Retinal pigment epithelial cell (primary cell): ENCODE measurements around the gene OVOL2.

ENCODE experiments used
- DNase-seq: peaks from one replicate; pipeline ENCODE4 v3.0.0-alpha.2; 2010; ENCODE audit warnings: low read depth
- H3K4me3 ChIP-seq: 2 replicates; pipeline ENCODE4 v1.5.1; 2011; ENCODE audit warnings: mild to moderate bottlenecking, low read length, control low read depth, moderate library complexity
- TF ChIP-seq, protein P1 (sequence below): conservative IDR thresholded peaks from 2 replicates; pipeline ENCODE4 v1.5.1; 2011; ENCODE audit warnings: low read depth, low read length, control low read depth, inconsistent platforms

The OVOL2 gene

GRCh38 chr20:18056174-18057100 lies 1.3 kb downstream of the OVOL2 start:
- TF ChIP-seq, protein P1, sequence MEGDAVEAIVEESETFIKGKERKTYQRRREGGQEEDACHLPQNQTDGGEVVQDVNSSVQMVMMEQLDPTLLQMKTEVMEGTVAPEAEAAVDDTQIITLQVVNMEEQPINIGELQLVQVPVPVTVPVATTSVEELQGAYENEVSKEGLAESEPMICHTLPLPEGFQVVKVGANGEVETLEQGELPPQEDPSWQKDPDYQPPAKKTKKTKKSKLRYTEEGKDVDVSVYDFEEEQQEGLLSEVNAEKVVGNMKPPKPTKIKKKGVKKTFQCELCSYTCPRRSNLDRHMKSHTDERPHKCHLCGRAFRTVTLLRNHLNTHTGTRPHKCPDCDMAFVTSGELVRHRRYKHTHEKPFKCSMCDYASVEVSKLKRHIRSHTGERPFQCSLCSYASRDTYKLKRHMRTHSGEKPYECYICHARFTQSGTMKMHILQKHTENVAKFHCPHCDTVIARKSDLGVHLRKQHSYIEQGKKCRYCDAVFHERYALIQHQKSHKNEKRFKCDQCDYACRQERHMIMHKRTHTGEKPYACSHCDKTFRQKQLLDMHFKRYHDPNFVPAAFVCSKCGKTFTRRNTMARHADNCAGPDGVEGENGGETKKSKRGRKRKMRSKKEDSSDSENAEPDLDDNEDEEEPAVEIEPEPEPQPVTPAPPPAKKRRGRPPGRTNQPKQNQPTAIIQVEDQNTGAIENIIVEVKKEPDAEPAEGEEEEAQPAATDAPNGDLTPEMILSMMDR = no peak
- DNase-seq = no peak
- no peak overlapping the region for H3K4me3 ChIP-seq

DNA sequence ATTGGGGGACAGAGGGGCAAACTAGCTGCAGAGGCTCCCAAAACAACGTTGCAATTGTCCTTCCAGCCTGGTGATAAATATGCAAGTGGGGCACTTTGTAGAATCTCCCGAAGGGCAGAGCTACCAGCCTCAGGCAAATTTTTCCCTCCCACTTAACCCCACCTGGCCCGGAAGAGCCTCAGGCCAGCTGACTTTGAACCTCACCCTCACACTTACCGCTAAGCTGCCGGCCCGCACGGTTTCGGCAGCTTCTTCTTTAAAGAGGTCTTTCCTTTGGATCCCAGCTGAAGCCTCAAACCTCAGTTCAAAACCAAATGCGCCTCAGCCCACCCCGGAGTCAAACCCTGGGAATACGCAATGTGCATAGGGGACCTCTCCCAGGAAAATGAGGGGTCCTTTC lies 2.5 kb downstream of the OVOL2 start:
- no peak for DNase-seq
- TF ChIP-seq, protein P1 = no peak
- H3K4me3 ChIP-seq = no peak overlapping the region

DNA sequence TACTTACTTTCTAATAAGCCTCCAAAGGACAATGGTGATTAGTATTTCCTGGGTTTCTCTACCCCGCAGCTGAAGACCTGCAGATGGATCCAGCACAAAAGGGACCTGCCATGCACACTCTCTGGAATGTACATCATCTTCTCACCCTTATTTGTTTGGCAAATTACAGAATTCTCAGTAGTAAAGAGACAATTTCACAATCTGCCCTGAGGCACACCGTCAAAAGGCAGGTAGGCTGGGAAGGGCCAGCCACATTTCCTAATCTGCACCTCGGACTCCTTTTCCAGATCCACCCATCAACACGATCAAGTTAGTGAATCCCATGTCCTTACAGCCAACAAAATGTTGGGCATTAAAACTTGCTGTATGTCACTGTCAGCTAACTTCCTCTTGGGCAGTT lies 4.9 kb downstream of the OVOL2 start:
- TF ChIP-seq, protein P1 = no peak
- no peak overlapping the region for H3K4me3 ChIP-seq
- DNase-seq = no peak

DNA sequence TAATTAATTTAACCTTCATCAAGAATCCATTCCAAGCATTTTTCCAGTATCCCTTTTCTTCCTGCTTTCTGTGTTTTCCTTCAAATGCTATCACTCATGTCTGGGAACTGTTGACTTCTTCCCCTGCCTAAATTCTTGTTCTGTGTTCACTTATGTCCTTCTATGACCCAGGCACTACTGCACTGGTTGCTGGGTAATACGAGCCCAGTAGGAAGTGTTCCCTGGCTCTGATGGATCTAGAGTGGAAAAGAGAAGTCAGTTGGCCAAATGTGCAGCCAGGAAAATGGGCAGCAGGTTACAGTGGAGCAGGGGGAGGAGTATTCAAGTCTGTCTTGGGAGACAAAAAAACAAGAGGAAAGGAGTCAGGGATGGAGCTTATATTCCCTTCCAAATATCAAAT lies 7.1 kb downstream of the OVOL2 start:
- TF ChIP-seq, protein P1 = no peak
- no peak overlapping the region for H3K4me3 ChIP-seq

GRCh38 chr20:18048176-18048575 lies 9.5 kb downstream of the OVOL2 start:
- H3K4me3 ChIP-seq = no peak overlapping the region
- no peak for DNase-seq
- TF ChIP-seq, protein P1 = no peak

More for the DNA sequence above, 7.1 kb downstream of the OVOL2 start:
- DNase-seq = no peak

GRCh38 chr20:18046535-18046934 lies 11.2 kb downstream of the OVOL2 start:
- TF ChIP-seq, protein P1 = no peak
- DNase-seq = no peak
- H3K4me3 ChIP-seq = no peak overlapping the region

DNA sequence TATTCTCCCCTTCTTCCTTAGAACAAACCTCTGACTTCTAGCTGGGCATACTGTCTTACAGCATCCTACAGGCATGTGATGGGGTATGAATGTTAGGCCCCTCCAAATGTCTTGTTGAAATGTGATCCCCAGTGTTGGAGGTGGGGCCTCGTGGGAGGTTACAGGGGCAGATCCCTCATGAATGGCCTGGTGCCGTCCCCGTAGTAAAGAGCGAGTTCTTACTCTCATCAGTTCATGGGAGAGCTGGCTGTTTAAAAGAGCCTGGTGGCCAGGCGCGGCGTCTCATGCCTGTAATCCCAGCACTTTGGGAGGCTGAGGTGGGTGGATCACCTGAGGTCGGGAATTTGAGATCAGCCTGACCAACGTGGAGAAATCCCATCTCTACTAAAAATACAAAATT lies 15.5 kb downstream of the OVOL2 start:
- TF ChIP-seq, protein P1 = no peak
- no peak for DNase-seq
- no peak overlapping the region for H3K4me3 ChIP-seq
